NCI-H345 treated with DMSO at 0.1 percent for 48 hours (cell line): ENCODE measurements around the gene SNX1.

Experiments
- DNase-seq: peaks from one replicate; lab custom pipeline; 2025; ENCODE audit not compliant: unreplicated experiment; lab: John Stamatoyannopoulos, UW

Gene SNX1

DNA sequence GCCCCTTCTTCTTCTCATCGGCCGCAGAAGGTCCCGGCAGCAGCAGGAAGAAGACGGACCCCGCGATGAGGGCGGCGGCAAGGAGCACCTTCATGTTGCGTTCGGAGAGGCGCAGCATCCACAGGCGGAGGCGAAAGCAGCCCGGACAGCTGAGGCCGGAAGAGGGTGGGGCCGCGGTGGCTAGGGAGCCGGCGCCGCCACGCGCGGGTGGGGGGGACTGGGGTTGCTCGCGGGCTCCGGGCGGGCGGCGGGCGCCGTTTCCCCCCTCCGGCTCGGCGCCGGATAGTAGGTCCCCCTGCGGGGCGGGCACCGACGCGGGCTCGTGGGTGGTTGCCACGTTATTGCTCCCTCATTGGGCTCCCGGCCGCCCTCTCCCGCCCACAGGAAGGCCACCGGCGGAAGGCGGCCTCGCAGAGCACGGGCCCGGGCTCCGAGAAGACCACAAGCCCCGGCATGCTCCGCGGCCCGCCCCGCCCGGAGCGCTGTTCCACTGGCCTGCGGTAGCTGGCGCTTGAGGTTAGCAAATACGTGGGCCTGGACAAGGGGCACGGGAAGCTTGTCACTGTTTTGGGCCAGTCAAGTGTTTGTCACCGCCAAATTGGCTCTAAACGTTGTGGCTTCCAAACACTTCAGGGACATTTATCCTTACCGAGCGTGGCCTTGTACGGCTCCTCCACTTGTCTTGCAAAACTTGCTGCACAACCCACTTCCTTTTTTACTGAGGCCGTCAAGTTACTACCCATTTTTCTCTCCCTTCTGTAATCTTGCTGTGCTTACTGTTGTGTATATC lies 67.3 kb downstream of the SNX1 start, which contains the start of gene PPIB:
Gene PPIB (minus strand): TSS at position 154 of the 790 bp plus-strand sequence. CDS start 36 bp downstream, at position 118.
- DNase-seq = peak; percentile 76

DNA sequence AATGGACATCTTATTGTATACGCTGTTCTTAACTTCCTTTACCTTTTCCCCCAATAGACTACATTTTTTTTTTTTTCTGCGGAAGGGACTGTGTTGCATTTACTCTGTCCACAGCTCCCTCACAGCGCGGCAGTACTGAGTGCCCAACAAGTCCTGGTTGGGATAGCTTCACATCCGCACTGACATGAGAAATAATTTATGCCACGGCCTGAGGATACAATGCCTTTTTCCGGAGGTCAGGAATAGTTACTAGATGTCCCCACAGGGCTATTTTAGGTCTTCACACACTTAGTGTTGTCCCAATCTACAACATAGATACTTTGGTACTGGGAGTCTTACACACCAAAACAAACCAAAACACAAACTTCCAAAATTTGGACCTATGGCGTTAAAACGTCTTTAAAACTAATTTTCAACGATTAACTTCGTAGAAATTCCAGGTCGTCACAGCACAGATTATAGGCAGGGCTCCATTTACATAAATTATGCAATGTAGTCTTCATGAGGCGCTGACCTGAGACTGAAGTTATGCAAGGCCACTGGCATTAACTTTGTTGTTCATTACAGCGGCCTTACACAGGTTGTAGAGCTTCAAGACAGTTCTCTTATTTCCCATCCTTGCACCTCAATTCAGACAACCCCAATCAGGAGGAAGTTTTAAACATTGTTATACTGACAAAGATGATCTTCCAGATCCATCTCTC lies 68.0 kb downstream of the SNX1 start:
- DNase-seq = no peak

DNA sequence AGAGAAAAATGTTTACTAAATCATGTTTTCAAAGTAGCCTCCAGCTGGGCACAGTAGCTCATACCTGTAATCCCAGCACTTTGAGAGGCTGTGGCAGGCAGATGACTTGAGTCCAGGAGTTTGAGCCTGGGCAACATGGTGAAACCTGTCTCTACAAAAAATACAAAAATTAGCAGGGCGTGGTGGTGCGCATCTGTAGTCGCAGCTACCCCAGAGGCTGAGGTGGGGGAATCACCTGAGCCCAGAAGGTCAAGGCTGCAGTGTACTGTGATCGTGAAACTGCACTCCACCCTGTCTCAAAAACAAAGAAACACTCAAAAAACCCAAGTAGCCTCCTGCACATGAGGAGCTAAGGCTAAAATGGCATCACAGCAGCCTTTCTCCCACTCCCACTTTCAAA lies 68.7 kb downstream of the SNX1 start:
- no peak for DNase-seq

DNA sequence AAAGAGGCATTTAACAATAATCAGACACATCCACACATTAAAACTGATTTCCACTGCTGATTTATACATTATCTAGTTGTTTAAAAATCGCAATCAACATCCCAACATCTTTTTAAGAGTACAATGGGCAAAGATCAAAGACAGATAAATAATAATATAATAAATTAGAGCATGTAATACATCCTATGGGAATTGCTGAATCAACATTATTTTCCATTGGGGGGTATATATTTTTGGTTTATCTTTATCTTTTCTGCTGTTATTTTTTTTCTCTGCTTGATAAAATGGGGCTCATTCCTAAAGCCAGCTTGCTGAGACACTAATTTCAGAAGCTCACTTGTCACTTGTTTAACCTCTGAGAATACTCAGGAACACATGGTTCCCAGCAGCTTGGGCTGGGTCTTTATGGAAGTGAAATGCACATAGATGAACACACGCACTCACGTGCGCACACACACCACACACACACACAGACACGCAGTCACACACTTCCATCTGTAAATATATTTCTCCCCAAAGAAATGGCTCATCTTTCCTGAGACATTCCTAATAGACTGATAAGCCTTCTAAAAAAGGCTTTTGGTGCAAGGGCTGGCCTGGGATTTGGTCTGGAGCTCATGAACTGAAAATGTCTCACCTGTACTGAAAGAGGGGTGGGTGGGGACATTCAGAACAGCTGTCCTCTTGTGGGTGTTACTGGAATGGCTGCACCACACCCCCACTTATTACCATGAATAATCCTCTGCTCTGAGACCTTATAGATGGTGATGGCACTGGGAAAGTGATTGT lies 70.5 kb downstream of the SNX1 start:
- DNase-seq = no peak

DNA sequence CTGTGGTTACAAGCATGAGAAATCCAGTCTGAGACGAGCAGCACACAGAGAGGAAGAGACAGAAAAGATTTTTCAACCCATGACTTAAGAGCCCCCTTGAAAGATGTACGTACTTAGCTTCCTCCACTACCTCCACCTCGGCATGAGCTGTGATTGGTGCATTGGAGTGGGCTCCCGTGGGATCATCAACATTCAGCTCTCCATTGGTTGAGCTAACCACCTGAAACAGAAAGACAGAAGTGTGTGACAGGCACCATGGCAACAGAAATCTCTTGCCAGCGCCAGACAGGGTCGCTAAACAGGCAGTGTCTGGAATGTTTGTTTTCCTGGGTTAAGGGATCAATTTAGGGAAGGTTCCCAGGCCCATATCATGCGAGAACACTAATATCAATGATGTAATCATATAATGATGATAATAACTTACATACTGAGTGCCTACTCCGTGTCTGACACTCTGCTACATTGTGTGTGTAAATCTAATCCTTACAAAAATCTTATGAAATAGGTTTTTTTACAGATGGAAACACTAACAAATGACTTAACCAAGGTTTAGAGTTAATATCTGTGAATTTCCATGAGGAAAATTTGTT lies 84.5 kb downstream of the SNX1 start:
- no peak for DNase-seq

DNA sequence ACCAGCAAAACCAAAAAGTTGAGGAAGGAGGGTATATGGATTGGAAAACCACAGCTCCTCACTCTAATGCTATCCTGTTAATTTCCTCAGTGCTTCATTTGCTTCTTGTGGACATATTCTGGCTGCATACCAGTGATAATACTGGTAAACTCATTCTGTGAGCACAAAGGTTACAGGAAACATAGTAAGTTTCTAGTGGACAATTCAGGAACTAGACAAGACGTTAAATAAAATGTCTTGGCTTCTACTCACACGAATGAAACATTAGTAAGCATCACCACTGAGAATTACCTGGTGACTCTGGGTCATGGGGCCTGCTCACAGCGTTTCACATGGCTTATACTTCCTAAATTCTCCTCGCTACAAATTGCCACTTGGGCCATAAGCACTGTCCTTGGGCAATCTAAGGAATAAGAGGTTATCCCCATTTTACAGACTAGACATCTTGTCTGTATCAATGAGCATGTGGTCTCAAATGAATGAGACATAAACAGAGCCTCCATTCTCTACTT lies 87.1 kb downstream of the SNX1 start:
- DNase-seq = no peak

DNA sequence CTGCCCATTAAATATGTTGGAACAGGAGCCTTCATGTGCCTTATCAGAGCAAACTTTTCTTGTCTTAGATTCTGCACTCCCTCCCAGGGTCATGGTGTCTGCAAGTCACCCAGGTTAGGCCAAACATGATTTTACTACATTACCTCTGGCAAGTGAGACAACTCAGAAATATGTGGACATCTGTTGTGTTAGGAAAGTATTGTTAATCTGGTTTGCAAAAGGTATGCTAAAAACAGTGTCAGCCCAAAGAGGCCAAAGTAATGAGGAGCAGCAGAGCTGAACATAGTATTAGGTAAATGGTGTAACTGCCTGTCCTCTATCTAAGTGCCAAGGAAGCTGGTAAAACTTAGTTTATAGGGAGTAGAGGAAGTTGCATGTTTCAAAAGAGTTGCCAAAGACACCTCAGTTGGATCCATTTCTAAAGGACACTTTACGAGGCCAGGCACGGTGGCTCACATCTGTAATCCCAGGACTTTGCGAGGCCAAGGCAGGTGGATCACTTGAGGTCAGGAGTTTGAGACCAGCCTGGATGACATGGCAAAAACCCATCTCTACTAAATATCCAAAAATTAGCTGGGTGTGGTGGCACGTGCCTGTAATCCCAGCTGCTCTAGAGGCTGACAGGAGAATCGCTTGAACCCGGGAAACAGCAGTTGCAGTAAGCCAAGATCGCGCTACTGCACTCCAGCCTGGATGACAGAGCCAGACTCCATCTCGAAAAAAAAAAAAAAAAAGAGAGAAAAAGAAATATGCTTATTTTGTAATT lies 89.5 kb downstream of the SNX1 start:
- DNase-seq = no peak

DNA sequence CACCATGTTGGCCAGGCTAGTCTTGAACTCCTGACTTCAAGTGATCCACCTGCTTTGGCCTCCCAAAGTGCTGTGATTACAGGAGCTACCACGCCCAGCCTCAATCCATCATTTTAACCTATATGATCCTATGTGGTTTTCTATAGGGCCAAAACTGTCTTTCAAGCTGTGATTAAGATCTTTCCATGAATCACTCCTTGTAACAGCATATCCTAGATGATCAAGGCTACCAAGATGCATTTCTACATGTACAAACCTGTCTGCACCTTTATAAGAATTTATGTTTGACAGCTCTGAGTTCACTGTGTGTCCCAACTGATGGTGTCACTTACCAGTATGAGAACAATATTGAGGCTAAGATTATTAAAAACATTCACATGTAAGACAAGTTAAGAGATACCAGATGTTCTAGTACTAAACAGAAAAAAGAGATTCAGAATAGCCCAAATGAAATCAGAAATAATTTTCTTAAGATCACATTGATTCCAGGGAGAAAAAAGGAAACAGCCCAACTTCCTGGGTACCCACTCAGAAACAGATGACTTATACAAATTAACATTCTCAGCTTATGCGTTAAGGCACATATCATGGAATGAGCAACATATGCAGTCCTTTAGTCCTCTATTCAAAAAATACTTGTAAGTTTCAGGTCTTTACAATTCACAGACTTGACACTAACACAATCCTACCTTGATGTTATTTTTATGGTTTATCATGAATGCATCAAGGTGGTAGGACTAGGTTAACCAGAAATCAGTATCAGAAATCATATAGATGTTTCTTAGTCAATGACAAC lies 91.8 kb downstream of the SNX1 start:
- DNase-seq = no peak
